Mammary epithelial cell (primary cell): ENCODE results near the gene ATG7.

Experiments used
- EZH2 ChIP-seq: IDR thresholded peaks from 2 replicates; pipeline ENCODE4 v1.6.1; 2012; ENCODE audit warnings: low read length, inconsistent platforms, borderline replicate concordance
- TF ChIP-seq, protein P1 (sequence below), 2 donors: IDR thresholded peaks in 1 of 2; conservative IDR thresholded peaks in 1 of 2; 2 replicates each; pipeline ENCODE4 v1.5.1; 2011 to 2012; ENCODE audit warnings: inconsistent platforms in 2 of 2, low read length in 2 of 2, mild to moderate bottlenecking in 2 of 2, control low read depth in 1 of 2, low read depth in 1 of 2; ENCODE audit not compliant: insufficient read depth in 1 of 2; ENCODE audit errors: extremely low read depth in 1 of 2

DNA sequence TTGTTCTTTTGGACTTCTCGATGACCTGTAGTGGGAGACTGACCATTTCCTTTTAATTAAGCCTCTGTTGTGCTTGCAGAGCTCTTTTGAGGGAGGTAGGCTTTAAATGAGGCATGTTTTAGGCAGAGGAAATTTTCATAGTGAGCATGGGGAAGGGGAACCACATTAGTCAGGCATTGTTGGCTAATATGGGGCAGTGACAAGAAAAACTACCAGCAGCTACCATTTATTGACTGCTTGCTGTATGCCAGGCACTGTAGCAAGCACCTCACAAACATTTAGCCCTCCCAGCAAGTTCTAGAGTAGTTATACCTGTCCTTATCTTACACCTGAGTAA, 10.9 kb downstream of the ATG7 start:
- TF ChIP-seq, protein P1, sequence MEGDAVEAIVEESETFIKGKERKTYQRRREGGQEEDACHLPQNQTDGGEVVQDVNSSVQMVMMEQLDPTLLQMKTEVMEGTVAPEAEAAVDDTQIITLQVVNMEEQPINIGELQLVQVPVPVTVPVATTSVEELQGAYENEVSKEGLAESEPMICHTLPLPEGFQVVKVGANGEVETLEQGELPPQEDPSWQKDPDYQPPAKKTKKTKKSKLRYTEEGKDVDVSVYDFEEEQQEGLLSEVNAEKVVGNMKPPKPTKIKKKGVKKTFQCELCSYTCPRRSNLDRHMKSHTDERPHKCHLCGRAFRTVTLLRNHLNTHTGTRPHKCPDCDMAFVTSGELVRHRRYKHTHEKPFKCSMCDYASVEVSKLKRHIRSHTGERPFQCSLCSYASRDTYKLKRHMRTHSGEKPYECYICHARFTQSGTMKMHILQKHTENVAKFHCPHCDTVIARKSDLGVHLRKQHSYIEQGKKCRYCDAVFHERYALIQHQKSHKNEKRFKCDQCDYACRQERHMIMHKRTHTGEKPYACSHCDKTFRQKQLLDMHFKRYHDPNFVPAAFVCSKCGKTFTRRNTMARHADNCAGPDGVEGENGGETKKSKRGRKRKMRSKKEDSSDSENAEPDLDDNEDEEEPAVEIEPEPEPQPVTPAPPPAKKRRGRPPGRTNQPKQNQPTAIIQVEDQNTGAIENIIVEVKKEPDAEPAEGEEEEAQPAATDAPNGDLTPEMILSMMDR (conservative IDR thresholded peaks at IDR 0.05 in 1 of 2, IDR thresholded peaks at IDR 0.05 in 1 of 2; ENCODE audit: extremely low read depth in 1 of 2, insufficient read depth in 1 of 2, low read depth in 1 of 2, low read length in 2 of 2), result no peak
- TF ChIP-seq EZH2, result no peak
